Loucy (cell line): Measurements from ENCODE around the gene FZD10.

Experiments
- H2AFZ ChIP-seq: fragments of 200-600 bp; sonication (generic); 2 replicates; pipeline ENCODE4 v1.6.0; 2016; ENCODE audit warnings: antibody characterized with exemption, mild to moderate bottlenecking, low read length, moderate library complexity
- H3F3A ChIP-seq: fragments of 200-600 bp; 2 replicates; pipeline ENCODE4 v1.6.0; 2016; ENCODE audit warnings: antibody characterized with exemption, low read depth, mild to moderate bottlenecking
- H3K27me3 ChIP-seq: fragments of 200-600 bp; sonication (generic); 2 replicates; pipeline ENCODE4 v1.6.1; 2014; ENCODE audit warnings: low read length, mild to moderate bottlenecking; ENCODE audit not compliant: insufficient read depth, poor library complexity, severe bottlenecking
- H3K36me3 ChIP-seq: fragments of 200-600 bp; sonication (generic); 2 replicates; pipeline ENCODE4 v1.6.1; 2016; ENCODE audit warnings: low read length; ENCODE audit not compliant: insufficient read depth
- H3K4me1 ChIP-seq: fragments of 200-600 bp; sonication (generic); 2 replicates; pipeline ENCODE4 v1.5.1; 2014; ENCODE audit warnings: low read length, mild to moderate bottlenecking; ENCODE audit not compliant: insufficient read depth, poor library complexity, severe bottlenecking
- H3K4me2 ChIP-seq: fragments of 200-600 bp; sonication (generic); 2 replicates; pipeline ENCODE4 v1.6.0; 2014; ENCODE audit warnings: antibody characterized with exemption, low read length, low read depth, mild to moderate bottlenecking; ENCODE audit not compliant: poor library complexity, severe bottlenecking
- H3K4me3 ChIP-seq: fragments of 200-600 bp; sonication (generic); 2 replicates; pipeline ENCODE4 v1.5.1; 2014; ENCODE audit warnings: low read length, mild to moderate bottlenecking, mixed read lengths; ENCODE audit not compliant: poor library complexity, severe bottlenecking
- H3K79me2 ChIP-seq: fragments of 200-600 bp; sonication (generic); 2 replicates; pipeline ENCODE4 v1.6.1; 2014; ENCODE audit warnings: low read length; ENCODE audit not compliant: insufficient read depth
- H3K9ac ChIP-seq: fragments of 200-600 bp; sonication (generic); 2 replicates; pipeline ENCODE4 v1.6.0; 2014; ENCODE audit warnings: mild to moderate bottlenecking, low read depth, low read length, moderate library complexity; ENCODE audit not compliant: poor library complexity, severe bottlenecking
- H3K9me2 ChIP-seq: fragments of 200-600 bp; sonication (generic); replicated peaks from 2 replicates; pipeline ENCODE4 v1.6.1; 2016; ENCODE audit warnings: low read depth, low read length, mixed read lengths
- H3K9me3 ChIP-seq: fragments of 200-600 bp; sonication (generic); 2 replicates; pipeline ENCODE4 v1.6.1; 2014; ENCODE audit warnings: mild to moderate bottlenecking, antibody characterized with exemption, low read length, low read depth; ENCODE audit not compliant: insufficient read depth
- H4K20me1 ChIP-seq: fragments of 200-600 bp; sonication (generic); 2 replicates; pipeline ENCODE4 v1.6.0; 2014; ENCODE audit warnings: antibody characterized with exemption, low read length, mild to moderate bottlenecking; ENCODE audit not compliant: insufficient read depth, poor library complexity, severe bottlenecking
- EZH2phosphoT487 ChIP-seq: fragments of 200-600 bp; IDR thresholded peaks from 2 replicates; pipeline ENCODE4 v1.6.1; 2018; ENCODE audit warnings: antibody characterized with exemption, mild to moderate bottlenecking, moderate library complexity, borderline replicate concordance
- TF ChIP-seq, protein P1 (sequence below): fragments of 200-600 bp; sonication (generic); conservative IDR thresholded peaks from 2 replicates; pipeline ENCODE4 v1.5.1; 2014; ENCODE audit warnings: mild to moderate bottlenecking, antibody characterized with exemption, low read length

Gene FZD10

DNA sequence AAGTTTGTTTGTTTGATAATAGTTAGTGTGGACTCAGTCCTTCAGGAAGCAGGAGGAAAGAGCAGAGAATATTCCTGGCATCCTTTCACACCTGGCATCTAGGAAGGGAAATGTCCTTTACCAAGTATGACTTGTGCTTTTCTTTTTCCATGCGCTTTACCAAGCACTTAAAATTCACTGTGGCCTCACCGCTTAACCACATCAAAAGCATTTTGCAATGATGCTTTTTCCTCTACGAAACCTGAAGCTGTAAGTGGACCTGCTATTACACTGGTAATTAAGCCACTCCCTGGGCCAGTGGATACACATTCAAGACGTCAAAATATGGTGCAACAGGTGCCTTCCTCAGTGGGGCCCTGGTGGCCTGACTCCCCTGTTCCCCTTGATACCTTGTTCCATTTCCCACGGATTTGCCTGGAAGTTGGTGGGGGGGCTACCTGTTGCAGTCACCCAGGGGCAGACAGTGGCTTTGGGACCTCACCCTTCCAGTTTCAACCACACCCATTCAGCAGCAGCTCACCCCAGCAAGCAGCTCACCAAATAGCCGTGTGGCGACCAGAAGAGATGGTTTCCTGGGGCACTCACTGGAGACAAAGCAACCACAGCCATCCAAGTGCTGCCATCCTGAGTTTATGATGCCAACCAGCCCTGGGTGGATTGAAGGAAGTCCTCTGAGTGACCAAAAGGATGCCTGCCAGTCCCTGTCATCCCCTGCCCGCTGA is 14.2 kb upstream of the FZD10 start:
- no peak for TF ChIP-seq EZH2phosphoT487
- TF ChIP-seq, protein P1, sequence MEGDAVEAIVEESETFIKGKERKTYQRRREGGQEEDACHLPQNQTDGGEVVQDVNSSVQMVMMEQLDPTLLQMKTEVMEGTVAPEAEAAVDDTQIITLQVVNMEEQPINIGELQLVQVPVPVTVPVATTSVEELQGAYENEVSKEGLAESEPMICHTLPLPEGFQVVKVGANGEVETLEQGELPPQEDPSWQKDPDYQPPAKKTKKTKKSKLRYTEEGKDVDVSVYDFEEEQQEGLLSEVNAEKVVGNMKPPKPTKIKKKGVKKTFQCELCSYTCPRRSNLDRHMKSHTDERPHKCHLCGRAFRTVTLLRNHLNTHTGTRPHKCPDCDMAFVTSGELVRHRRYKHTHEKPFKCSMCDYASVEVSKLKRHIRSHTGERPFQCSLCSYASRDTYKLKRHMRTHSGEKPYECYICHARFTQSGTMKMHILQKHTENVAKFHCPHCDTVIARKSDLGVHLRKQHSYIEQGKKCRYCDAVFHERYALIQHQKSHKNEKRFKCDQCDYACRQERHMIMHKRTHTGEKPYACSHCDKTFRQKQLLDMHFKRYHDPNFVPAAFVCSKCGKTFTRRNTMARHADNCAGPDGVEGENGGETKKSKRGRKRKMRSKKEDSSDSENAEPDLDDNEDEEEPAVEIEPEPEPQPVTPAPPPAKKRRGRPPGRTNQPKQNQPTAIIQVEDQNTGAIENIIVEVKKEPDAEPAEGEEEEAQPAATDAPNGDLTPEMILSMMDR, result no peak
- H3K79me2 ChIP-seq, result no peaks in the 10 kb centered on the region
- H3K27me3 ChIP-seq, result peaks cover 54% of the 10 kb centered on the region
- no peaks in the 10 kb centered on the region for H3K9me2 ChIP-seq
- no peaks in the 10 kb centered on the region for H3K9me3 ChIP-seq
- no peak overlapping the region for H3K9ac ChIP-seq
- no peaks in the 10 kb centered on the region for H4K20me1 ChIP-seq
- H3K36me3 ChIP-seq, result no peaks in the 10 kb centered on the region
- no peak overlapping the region for H3K4me3 ChIP-seq
- H3F3A ChIP-seq, result no peaks in the 10 kb centered on the region
- H2AFZ ChIP-seq, result no peak overlapping the region
- no peak overlapping the region for H3K4me2 ChIP-seq
- peaks cover 9% of the 10 kb centered on the region for H3K4me1 ChIP-seq

DNA sequence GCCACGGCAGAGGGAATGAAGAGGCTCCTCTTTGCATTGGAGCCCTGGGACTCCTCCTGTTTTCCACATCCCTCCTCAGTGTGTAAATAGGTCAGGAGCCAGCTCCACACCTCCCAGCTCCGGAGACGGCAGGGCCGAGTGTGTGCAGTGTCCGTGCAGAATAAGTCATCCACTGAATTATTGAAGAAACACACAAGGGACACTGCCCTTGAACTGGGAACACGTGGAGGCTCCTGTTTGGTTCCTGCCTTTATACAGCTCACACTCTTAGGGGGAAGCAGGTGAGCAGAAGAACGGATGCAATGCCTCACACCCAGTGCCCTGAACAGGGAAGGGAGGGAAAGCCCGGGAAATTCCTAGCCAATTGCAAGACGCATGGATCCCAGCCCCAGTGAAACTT is 10.4 kb upstream of the FZD10 start:
- H3K9me2 ChIP-seq, result no peaks in the 10 kb centered on the region
- peaks cover 9% of the 10 kb centered on the region for H3K4me1 ChIP-seq
- H3K4me3 ChIP-seq, result no peak overlapping the region
- TF ChIP-seq, protein P1, result no peak
- no peak for TF ChIP-seq EZH2phosphoT487
- H4K20me1 ChIP-seq, result no peaks in the 10 kb centered on the region
- no peaks in the 10 kb centered on the region for H3F3A ChIP-seq
- no peak overlapping the region for H2AFZ ChIP-seq
- no peak overlapping the region for H3K9ac ChIP-seq
- H3K9me3 ChIP-seq, result no peaks in the 10 kb centered on the region
- no peaks in the 10 kb centered on the region for H3K79me2 ChIP-seq
- no peaks in the 10 kb centered on the region for H3K36me3 ChIP-seq
- H3K27me3 ChIP-seq, result peaks cover 34% of the 10 kb centered on the region
- no peak overlapping the region for H3K4me2 ChIP-seq

DNA sequence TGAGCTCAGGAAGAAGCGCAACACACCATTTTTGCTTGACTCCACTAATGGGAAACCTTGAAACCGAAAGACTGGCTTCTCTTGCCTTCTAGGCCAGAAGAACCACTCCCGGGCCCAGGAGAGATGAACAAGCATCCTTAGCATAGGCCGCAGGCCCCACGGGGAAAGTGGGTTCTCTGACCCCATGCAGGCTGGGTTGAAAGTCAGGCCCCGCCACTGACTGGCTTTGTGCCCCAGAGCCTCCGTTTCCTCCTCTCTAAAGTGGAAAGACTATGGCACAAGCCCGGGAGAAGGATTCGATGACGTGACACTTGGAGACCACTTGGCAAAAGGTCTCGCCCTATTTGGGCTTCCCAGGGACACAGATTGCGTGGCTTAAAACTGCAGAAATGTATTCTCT is 9.9 kb upstream of the FZD10 start:
- Histone ChIP-seq H3K4me1 (peaks cover 9% of the 10 kb centered on the region), H3K9ac (no peak overlapping the region), H3K4me2 (no peak overlapping the region), H3K79me2 (no peaks in the 10 kb centered on the region), H2AFZ (no peak overlapping the region), H4K20me1 (no peaks in the 10 kb centered on the region), H3K36me3 (no peaks in the 10 kb centered on the region), H3K27me3 (peaks cover 30% of the 10 kb centered on the region), H3K4me3 (no peak overlapping the region), H3K9me2 (no peaks in the 10 kb centered on the region), H3F3A (no peaks in the 10 kb centered on the region), H3K9me3 (no peaks in the 10 kb centered on the region)
- TF ChIP-seq EZH2phosphoT487, result no peak
- TF ChIP-seq, protein P1, result no peak
